Measurements from ENCODE around the gene NUMBL. TPM values are rescaled to one million over a fixed set of nuclear protein-coding genes. Genes with fewer than 3 reads are reported as not detected.

Gene NUMBL
- total RNA-seq, 2 donors from 2014 or later, result 5.7 to 7.5 TPM

GRCh38 chr19:40691421-40692211 is 1.2 kb upstream of the NUMBL start:
- DNase-seq, result no peak
- no peaks in the 10 kb centered on the region for H3K27me3 Mint-ChIP-seq
- ATAC-seq, result no peak
- H3K4me1 Mint-ChIP-seq, result peaks cover 8% of the 10 kb centered on the region
- peak overlapping the region; percentile 53 for H3K4me3 Mint-ChIP-seq
- no peaks in the 10 kb centered on the region for H3K36me3 Mint-ChIP-seq (ENCODE audit: low read depth)
- H3K9me3 ChIP-seq (ENCODE audit: control insufficient read depth, low read length, poor library complexity, severe bottlenecking), result no peaks in the 10 kb centered on the region
- H3K27ac Mint-ChIP-seq, result no peak overlapping the region

- Mint-ChIP-seq H3K36me3 (ENCODE audit: low read depth) (peaks cover 2% of the 10 kb centered on the region), H3K4me3 (peak overlapping the region; percentile 92), H3K4me1 (peaks cover 10% of the 10 kb centered on the region), H3K27ac (peak overlapping the region; percentile 43), H3K27me3 (no peaks in the 10 kb centered on the region)
- DNase-seq (peak; percentile 69 to 90 (median 86)), ATAC-seq (peak; percentile 92)
- H3K9me3 ChIP-seq (ENCODE audit: control insufficient read depth, low read length, poor library complexity, severe bottlenecking), result no peaks in the 10 kb centered on the region
Observed at GRCh38 chr19:40690693-40691420, 406 bp upstream of the NUMBL start.

DNA sequence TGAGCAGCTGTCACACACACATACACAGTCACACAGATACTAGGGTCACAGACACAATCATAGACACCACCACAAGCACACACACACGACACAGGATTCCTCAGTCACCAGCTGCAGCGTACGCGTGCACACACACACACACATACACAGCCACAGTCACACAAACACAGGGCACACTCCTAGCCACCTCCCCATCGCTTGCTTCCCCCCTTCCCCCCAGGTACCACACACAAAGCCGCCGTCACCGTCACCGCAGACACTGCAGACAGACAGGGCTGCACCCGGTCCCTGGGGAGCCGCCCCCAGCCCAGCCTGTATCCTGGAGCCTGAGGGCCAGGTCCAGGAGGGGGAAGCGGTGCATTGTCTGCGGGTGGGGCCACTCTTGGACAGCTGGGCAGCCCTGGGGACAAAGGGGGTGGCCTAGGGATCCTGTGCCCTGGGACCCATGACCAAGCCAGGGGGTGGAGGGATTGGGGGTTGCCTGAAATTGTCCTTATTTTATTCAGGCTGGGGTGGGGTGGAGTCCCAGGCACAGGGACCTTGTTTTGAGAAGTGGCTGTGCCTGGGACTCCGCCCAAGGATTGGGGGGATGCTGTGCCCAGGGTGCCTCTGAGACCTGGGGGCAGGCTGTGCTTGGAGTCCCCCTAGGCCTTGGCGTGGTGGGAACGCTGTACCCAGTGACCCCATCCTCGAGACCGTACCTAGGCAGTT is 957 bp downstream of the NUMBL start:
- no peak for DNase-seq
- H3K4me3 Mint-ChIP-seq, result peak overlapping the region; percentile 49
- no peak for ATAC-seq
- H3K27me3 Mint-ChIP-seq, result no peaks in the 10 kb centered on the region
- H3K4me1 Mint-ChIP-seq, result peaks cover 15% of the 10 kb centered on the region
- no peak overlapping the region for H3K27ac Mint-ChIP-seq
- no peaks in the 10 kb centered on the region for H3K9me3 ChIP-seq (ENCODE audit: control insufficient read depth, low read length, poor library complexity, severe bottlenecking)
- H3K36me3 Mint-ChIP-seq (ENCODE audit: low read depth), result peaks cover 10% of the 10 kb centered on the region

- H3K36me3 Mint-ChIP-seq (ENCODE audit: low read depth), result peaks cover 10% of the 10 kb centered on the region
- H3K27ac Mint-ChIP-seq, result no peak overlapping the region
- H3K4me3 Mint-ChIP-seq, result no peak overlapping the region
- no peaks in the 10 kb centered on the region for H3K27me3 Mint-ChIP-seq
- ATAC-seq (no peak), DNase-seq (no peak)
- peaks cover 15% of the 10 kb centered on the region for H3K4me1 Mint-ChIP-seq
- no peaks in the 10 kb centered on the region for H3K9me3 ChIP-seq (ENCODE audit: control insufficient read depth, low read length, poor library complexity, severe bottlenecking)
Observed at GRCh38 chr19:40688987-40689338, 1.5 kb downstream of the NUMBL start.

DNA sequence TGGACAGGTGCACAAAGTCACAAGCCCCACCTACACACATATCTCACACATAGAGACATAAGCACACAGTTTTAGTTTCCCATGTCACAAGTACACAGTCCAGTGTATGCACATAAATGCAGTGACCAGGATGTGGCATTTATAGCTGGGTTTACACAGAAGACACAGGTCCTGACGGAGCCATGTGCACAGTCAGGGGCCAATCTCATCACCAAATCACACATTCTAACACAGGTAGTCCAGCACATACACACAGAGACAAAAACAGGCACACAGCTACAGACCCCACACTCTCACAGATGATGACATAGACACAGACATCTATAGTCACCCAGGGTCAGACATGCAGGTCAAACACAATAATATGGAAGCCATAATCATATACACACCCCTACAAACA is 2.1 kb downstream of the NUMBL start:
- ATAC-seq, result no peak
- Mint-ChIP-seq H3K27me3 (no peaks in the 10 kb centered on the region), H3K27ac (no peak overlapping the region), H3K4me3 (no peak overlapping the region), H3K4me1 (peaks cover 15% of the 10 kb centered on the region), H3K36me3 (ENCODE audit: low read depth) (peaks cover 10% of the 10 kb centered on the region)
- no peak for DNase-seq
- no peaks in the 10 kb centered on the region for H3K9me3 ChIP-seq (ENCODE audit: control insufficient read depth, low read length, poor library complexity, severe bottlenecking)

GRCh38 chr19:40687525-40688016 is 2.9 kb downstream of the NUMBL start:
- no peak for ATAC-seq
- Mint-ChIP-seq H3K27me3 (no peaks in the 10 kb centered on the region), H3K36me3 (ENCODE audit: low read depth) (peaks cover 10% of the 10 kb centered on the region), H3K27ac (no peak overlapping the region), H3K4me1 (peaks cover 15% of the 10 kb centered on the region), H3K4me3 (no peak overlapping the region)
- no peak for DNase-seq
- H3K9me3 ChIP-seq (ENCODE audit: control insufficient read depth, low read length, poor library complexity, severe bottlenecking), result no peaks in the 10 kb centered on the region

GRCh38 chr19:40686882-40687524 is 3.4 kb downstream of the NUMBL start:
- no peaks in the 10 kb centered on the region for H3K9me3 ChIP-seq (ENCODE audit: control insufficient read depth, low read length, poor library complexity, severe bottlenecking)
- ATAC-seq (no peak), DNase-seq (no peak)
- H3K27ac Mint-ChIP-seq, result no peak overlapping the region
- peaks cover 15% of the 10 kb centered on the region for H3K4me1 Mint-ChIP-seq
- H3K36me3 Mint-ChIP-seq (ENCODE audit: low read depth), result peaks cover 10% of the 10 kb centered on the region
- H3K4me3 Mint-ChIP-seq, result no peak overlapping the region
- H3K27me3 Mint-ChIP-seq, result no peaks in the 10 kb centered on the region

DNA sequence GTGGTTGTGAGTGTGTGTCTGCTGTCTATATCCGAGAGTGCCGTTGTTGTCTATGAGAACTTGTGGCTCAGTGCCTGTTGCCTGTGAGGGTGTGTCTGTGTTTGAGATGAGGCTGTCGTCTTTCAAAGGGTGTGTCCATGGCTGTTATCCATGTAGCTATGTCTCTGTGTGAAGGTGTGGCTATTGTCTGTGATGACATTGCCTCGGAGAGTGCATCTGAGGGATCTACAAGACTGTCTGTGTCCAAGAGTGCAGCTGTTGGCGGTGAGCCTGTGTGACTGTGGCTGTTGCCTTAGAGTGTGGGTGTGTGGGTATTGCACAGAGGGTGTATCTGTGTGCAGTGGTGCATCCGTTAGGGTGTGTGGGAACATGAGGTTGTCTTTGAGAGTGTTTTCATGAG is 4.9 kb downstream of the NUMBL start:
- Mint-ChIP-seq H3K27ac (no peak overlapping the region), H3K4me1 (peaks cover 12% of the 10 kb centered on the region), H3K36me3 (ENCODE audit: low read depth) (peaks cover 14% of the 10 kb centered on the region), H3K27me3 (no peaks in the 10 kb centered on the region), H3K4me3 (no peak overlapping the region)
- H3K9me3 ChIP-seq (ENCODE audit: control insufficient read depth, low read length, poor library complexity, severe bottlenecking), result no peaks in the 10 kb centered on the region
- no peak for DNase-seq
- ATAC-seq, result no peak

- Mint-ChIP-seq H3K27ac (no peak overlapping the region), H3K27me3 (no peaks in the 10 kb centered on the region), H3K4me1 (peaks cover 12% of the 10 kb centered on the region), H3K36me3 (ENCODE audit: low read depth) (peaks cover 14% of the 10 kb centered on the region), H3K4me3 (no peak overlapping the region)
- H3K9me3 ChIP-seq (ENCODE audit: control insufficient read depth, low read length, poor library complexity, severe bottlenecking), result no peaks in the 10 kb centered on the region
- ATAC-seq (no peak), DNase-seq (no peak)
Observed at GRCh38 chr19:40685016-40685526, 5.4 kb downstream of the NUMBL start.

DNA sequence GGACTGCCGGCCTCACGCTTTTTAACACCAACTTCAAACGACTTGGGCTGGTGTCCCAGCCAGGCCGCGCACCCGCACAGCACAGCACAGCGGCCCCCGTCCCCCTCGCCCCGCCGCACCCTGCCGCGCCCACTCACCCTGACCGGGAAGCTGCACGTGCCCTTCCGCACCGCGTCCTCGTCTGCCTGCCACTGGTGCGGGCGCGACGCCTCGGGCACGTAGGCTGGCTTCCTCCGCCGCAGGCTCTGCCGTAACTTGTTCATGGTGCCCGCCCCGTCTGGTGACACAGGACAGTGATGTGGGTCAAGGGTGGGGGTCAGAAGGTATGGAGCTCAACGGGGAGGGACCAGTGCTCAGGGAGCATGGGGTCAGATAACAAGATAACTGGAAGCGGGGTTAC is 6.2 kb downstream of the NUMBL start:
- H3K27ac Mint-ChIP-seq, result no peak overlapping the region
- no peaks in the 10 kb centered on the region for H3K27me3 Mint-ChIP-seq
- no peak for ATAC-seq
- peaks cover 12% of the 10 kb centered on the region for H3K4me1 Mint-ChIP-seq
- peaks cover 14% of the 10 kb centered on the region for H3K36me3 Mint-ChIP-seq (ENCODE audit: low read depth)
- no peak overlapping the region for H3K4me3 Mint-ChIP-seq
- no peak for DNase-seq
- H3K9me3 ChIP-seq (ENCODE audit: control insufficient read depth, low read length, poor library complexity, severe bottlenecking), result no peaks in the 10 kb centered on the region

DNA sequence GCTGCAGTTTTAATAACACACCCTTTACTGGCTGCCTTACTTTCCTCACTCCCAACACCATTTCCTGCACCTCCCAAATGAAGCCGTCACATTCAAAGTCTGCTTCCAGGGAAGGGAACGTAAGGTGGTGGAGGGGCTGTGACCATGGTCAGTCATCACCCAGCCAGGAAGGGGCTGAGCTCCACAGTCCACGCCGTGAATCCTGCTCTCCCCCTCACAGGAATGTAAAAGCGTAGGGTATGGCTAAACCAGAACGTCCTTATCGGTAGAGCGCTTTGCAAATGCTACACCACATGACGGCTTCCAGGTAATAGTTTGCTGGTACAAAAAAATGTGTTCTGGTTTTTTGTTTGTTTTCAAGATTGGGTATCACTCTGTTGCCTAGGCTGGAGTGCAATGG is 7.0 kb downstream of the NUMBL start:
- Mint-ChIP-seq H3K4me1 (peaks cover 12% of the 10 kb centered on the region), H3K27ac (no peak overlapping the region)
- ATAC-seq, result no peak

GRCh38 chr19:40682431-40682964 is 8.0 kb downstream of the NUMBL start:
- no peak overlapping the region for H3K4me3 Mint-ChIP-seq
- H3K4me1 Mint-ChIP-seq, result peaks cover 12% of the 10 kb centered on the region
- no peaks in the 10 kb centered on the region for H3K27me3 Mint-ChIP-seq
- no peaks in the 10 kb centered on the region for H3K9me3 ChIP-seq (ENCODE audit: control insufficient read depth, low read length, poor library complexity, severe bottlenecking)
- ATAC-seq, result no peak
- H3K36me3 Mint-ChIP-seq (ENCODE audit: low read depth), result peaks cover 17% of the 10 kb centered on the region
- DNase-seq, result no peak
- H3K27ac Mint-ChIP-seq, result no peak overlapping the region

More for the DNA sequence above, 7.0 kb downstream of the NUMBL start:
- Mint-ChIP-seq H3K4me3 (no peak overlapping the region), H3K36me3 (ENCODE audit: low read depth) (peaks cover 14% of the 10 kb centered on the region), H3K27me3 (no peaks in the 10 kb centered on the region)
- H3K9me3 ChIP-seq (ENCODE audit: control insufficient read depth, low read length, poor library complexity, severe bottlenecking), result no peaks in the 10 kb centered on the region
- DNase-seq, result no peak
